ENCODE measurements around the gene PTPN14. TPM values are rescaled to one million over a fixed set of nuclear protein-coding genes. Genes with fewer than 3 reads are reported as not detected.
A peak's percentile ranks its signal among the peaks of the same experiment; 100 is the strongest.

PTPN14 gene
- total and polyA plus RNA-seq, 2 of the 4 experiments (the other 2 are of a cell fraction): 21.5 to 31.7 TPM

- Histone ChIP-seq H4K91ac (ENCODE audit: insufficient read depth, low read depth, low read length) (no peak overlapping the region), H3K4me3 (ENCODE audit: insufficient read depth, low read depth, low read length) (no peak overlapping the region), H3K9ac (ENCODE audit: low read depth, low read length) (no peak overlapping the region), H3K14ac (replicated peaks; ENCODE audit: low read depth, low read length) (0 out of 2 replicates have a peak overlapping the region, but pooled peaks have one; percentile 24), H3K18ac (ENCODE audit: low read depth, low read length) (no peak overlapping the region), H3K23ac (ENCODE audit: low read depth, low read length) (no peak overlapping the region), H3K27me3 (ENCODE audit: control insufficient read depth, insufficient read depth, low read length) (no peaks in the 10 kb centered on the region), H2BK120ac (ENCODE audit: low read depth, low read length) (no peak overlapping the region), H2BK15ac (ENCODE audit: low read depth, low read length) (no peak overlapping the region), H4K5ac (ENCODE audit: low read depth, low read length) (peak overlapping the region; percentile 34; the same call in 1 of the 2 replicates), H3K4ac (ENCODE audit: low read depth, low read length) (no peak overlapping the region), H2AFZ (replicated peaks; ENCODE audit: low read length, poor library complexity) (no peak overlapping the region), H2BK20ac (ENCODE audit: low read depth, low read length) (no peak overlapping the region), H4K20me1 (ENCODE audit: insufficient read depth, low read length) (peaks cover 46% of the 10 kb centered on the region), H3K4me1 (ENCODE audit: control insufficient read depth, insufficient read depth, low read length) (peaks cover 18% of the 10 kb centered on the region), H2AK5ac (ENCODE audit: low read depth, low read length) (0 out of 2 replicates have a peak overlapping the region, but pooled peaks have one; percentile 39), H3K9me1 (ENCODE audit: insufficient read depth, low read length) (peaks cover 15% of the 10 kb centered on the region), H2AK9ac (replicated peaks; ENCODE audit: low read depth, low read length, poor library complexity) (peak overlapping the region; percentile 46), H2BK5ac (ENCODE audit: low read depth, low read length, poor library complexity, severe bottlenecking) (no peak overlapping the region), H3K36me3 (ENCODE audit: control insufficient read depth, insufficient read depth, low read length) (no peaks in the 10 kb centered on the region; the same call in 1 of the 2 replicates), H3K9me3 (ENCODE audit: control insufficient read depth, insufficient read depth, low read length) (no peaks in the 10 kb centered on the region), H4K8ac (ENCODE audit: low read depth in 2 of 2, low read length in 2 of 2) (no peak overlapping the region), H3K27ac (ENCODE audit: insufficient read depth, low read length) (no peak overlapping the region), H3K4me2 (ENCODE audit: low read depth, low read length) (no peak overlapping the region), H3K56ac (ENCODE audit: extremely low read depth, insufficient read depth, low read length) (no peak overlapping the region), H3K79me1 (ENCODE audit: low read depth in 1 of 2, low read length in 2 of 2) (peaks cover 39 to 66% of the 10 kb centered on the region in 2 experiments)
- ChIA-PET POLR2A (ENCODE audit: unreplicated experiment) (interaction anchor here (0.7 kb wide), 1 partner anchor 43 kb away, joined by 5 read pairs; no protein-coding TSS in a partner anchor), CTCF (no interaction called here)
- no TSS peak for BruUV-seq (replicated peaks)
- ATAC-seq (ENCODE audit: low read depth): no peak
- no peak for DNase-seq
- in situ Hi-C loops (cut with MboI; ENCODE audit: low sequenced_read_pairs) (no loop called here), dilution Hi-C loops (cut with HindIII; ENCODE audit: low sequenced_read_pairs, unreplicated experiment) (no loop called here), intact Hi-C loops (cut with micrococcal nuclease) (no loop called here)
- TF ChIP-seq SMC3 (IDR thresholded peaks at IDR 0.05; ENCODE audit: low read depth, low read length) (no peak), RAD21 (IDR thresholded peaks at IDR 0.05; ENCODE audit: low read length) (no peak), CEBPB (IDR thresholded peaks at IDR 0.05; ENCODE audit: low read depth, low read length) (no peak), POLR2A (IDR thresholded peaks at IDR 0.05; ENCODE audit: low read depth, low read length) (no peak), NFE2L2 (IDR thresholded peaks at IDR 0.05; ENCODE audit: low read depth, low read length) (no peak), FOS (IDR thresholded peaks at IDR 0.05; ENCODE audit: low read depth, low read length) (no peak), MAFK (IDR thresholded peaks at IDR 0.05; ENCODE audit: low read depth, low read length) (no peak), RFX5 (IDR thresholded peaks at IDR 0.05; ENCODE audit: low read depth, low read length) (no peak), RCOR1 (IDR thresholded peaks at IDR 0.05; ENCODE audit: insufficient replicate concordance, low read length) (no peak), MXI1 (IDR thresholded peaks at IDR 0.05; ENCODE audit: borderline replicate concordance, low read depth, low read length) (no peak), MAZ (IDR thresholded peaks at IDR 0.05; ENCODE audit: borderline replicate concordance, low read depth, low read length) (no peak), BHLHE40 (IDR thresholded peaks at IDR 0.05; ENCODE audit: low read depth, low read length) (no peak), CHD1 (IDR thresholded peaks at IDR 0.05; ENCODE audit: low read depth, low read length) (no peak), CTCF (conservative IDR thresholded peaks at IDR 0.05; ENCODE audit: low read depth, low read length) (no peak)
- TF ChIP-seq, protein P1, sequence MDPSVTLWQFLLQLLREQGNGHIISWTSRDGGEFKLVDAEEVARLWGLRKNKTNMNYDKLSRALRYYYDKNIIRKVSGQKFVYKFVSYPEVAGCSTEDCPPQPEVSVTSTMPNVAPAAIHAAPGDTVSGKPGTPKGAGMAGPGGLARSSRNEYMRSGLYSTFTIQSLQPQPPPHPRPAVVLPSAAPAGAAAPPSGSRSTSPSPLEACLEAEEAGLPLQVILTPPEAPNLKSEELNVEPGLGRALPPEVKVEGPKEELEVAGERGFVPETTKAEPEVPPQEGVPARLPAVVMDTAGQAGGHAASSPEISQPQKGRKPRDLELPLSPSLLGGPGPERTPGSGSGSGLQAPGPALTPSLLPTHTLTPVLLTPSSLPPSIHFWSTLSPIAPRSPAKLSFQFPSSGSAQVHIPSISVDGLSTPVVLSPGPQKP (IDR thresholded peaks at IDR 0.05; ENCODE audit: borderline replicate concordance, low read depth, low read length): no peak
- TF ChIP-seq, protein P2, sequence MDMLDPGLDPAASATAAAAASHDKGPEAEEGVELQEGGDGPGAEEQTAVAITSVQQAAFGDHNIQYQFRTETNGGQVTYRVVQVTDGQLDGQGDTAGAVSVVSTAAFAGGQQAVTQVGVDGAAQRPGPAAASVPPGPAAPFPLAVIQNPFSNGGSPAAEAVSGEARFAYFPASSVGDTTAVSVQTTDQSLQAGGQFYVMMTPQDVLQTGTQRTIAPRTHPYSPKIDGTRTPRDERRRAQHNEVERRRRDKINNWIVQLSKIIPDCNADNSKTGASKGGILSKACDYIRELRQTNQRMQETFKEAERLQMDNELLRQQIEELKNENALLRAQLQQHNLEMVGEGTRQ (IDR thresholded peaks at IDR 0.05; ENCODE audit: low read depth, low read length): no peak
- 92% methylated on average over 2 of the region's 4 CpGs; no CpG with 5 or more reads in 1 of the 2 experiments for WGBS, 2 experiments (ENCODE audit: extremely low coverage in 2 of 2, insufficient read length in 1 of 2)
Measured at GRCh38 chr1:214496126-214496525, 55.3 kb downstream of the PTPN14 start.

All from IMR-90 (cell line).